AG04449 (cell line): ENCODE measurements around the gene TST.

Source experiments
- CTCF ChIA-PET: fragments of 350-600 bp; formaldehyde crosslinking; extraction: SDS; loops from one replicate; lab custom pipeline; 2021; ENCODE audit warnings: antibody characterized with exemption; lab: Yijun Ruan, JAX
- POLR2A ChIA-PET: fragments of 400-600, 350-600 bp; formaldehyde crosslinking; extraction: SDS; loops from one replicate; lab custom pipeline; 2020; ENCODE audit warnings: antibody characterized with exemption, inconsistent platforms; lab: Yijun Ruan, JAX
- DNase-seq: peaks from one replicate; pipeline ENCODE4 v3.0.0-alpha.2; 2010; ENCODE audit warnings: low read depth, low spot score
- H3K4me3 ChIP-seq: 2 replicates; pipeline ENCODE4 v1.5.1; 2011; ENCODE audit warnings: low read depth, mild to moderate bottlenecking, control low read depth, low read length
- CTCF ChIP-seq: IDR thresholded peaks from one replicate; pipeline ENCODE4 v1.5.1; 2011; ENCODE audit warnings: mild to moderate bottlenecking, moderate library complexity, low read length, control low read depth, inconsistent platforms; ENCODE audit not compliant: insufficient read depth; ENCODE audit errors: missing control alignments

The TST gene

GRCh38 chr22:36971341-36972125 lies 47.7 kb downstream of the TST start:
- no peak for TF ChIP-seq CTCF
- H3K4me3 ChIP-seq, result no peak overlapping the region
- no peak for DNase-seq
- ChIA-PET CTCF (interaction anchor here (1.1 to 2.0 kb wide), 3 partner anchors 11 to 115 kb away, joined by 4 to 14 read pairs (median 9); no protein-coding TSS in a partner anchor), POLR2A (no interaction called here)

DNA sequence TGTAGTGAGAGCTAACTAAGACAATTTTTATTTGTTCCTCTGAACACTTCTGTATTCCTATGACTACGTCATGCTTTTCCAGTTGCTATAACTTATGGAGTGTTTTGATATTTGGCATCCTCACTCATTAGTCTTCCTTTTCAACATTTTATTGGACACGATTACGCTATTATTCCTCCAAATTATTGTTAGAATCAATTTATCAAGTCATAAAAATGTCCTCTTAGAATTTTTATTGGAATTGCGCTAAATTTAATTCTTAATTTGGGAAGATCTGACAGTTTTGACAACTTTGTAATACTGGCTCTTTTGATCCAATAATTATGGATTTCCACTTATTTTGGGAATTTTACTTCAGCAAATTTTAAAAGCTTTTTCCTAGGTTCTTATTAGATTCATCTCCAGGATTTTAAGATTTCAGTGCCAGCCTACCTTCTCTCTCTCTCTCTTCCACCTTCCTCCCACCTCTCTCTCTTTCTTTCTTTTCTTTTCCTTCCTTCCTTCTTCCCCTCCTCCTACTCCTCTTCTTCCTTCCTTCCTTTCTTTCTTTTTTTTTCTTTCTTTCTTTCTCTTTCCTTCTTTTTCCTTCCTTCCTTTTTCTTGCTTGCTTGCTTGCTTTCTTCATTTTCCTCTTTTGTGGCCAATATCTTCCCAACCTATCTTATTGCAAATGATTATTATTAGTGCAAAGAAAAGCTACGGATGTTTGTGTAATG lies 50.8 kb downstream of the TST start:
- POLR2A ChIA-PET, result no interaction called here
- CTCF ChIA-PET, result interaction anchor here (1.4 to 8.0 kb wide), 3 partner anchors 9 to 112 kb away, joined by 3 to 72 read pairs (median 12); no protein-coding TSS in a partner anchor

GRCh38 chr22:36966851-36967540 lies 52.3 kb downstream of the TST start:
- no peak for DNase-seq
- POLR2A ChIA-PET, result no interaction called here
- no peak for TF ChIP-seq CTCF
- H3K4me3 ChIP-seq, result no peak overlapping the region
- CTCF ChIA-PET, result interaction anchor here (1.4 to 8.0 kb wide), 2 partner anchors 10 to 111 kb away, joined by 3 to 72 read pairs; no protein-coding TSS in a partner anchor

More for the DNA sequence above, 50.8 kb downstream of the TST start:
- no peak for TF ChIP-seq CTCF
- DNase-seq, result no peak
- H3K4me3 ChIP-seq, result no peak overlapping the region

GRCh38 chr22:36965696-36966095 lies 53.6 kb downstream of the TST start:
- POLR2A ChIA-PET, result no interaction called here

GRCh38 chr22:36964106-36964505 lies 55.1 kb downstream of the TST start:
- no peak overlapping the region for H3K4me3 ChIP-seq
- TF ChIP-seq CTCF, result no peak
- CTCF ChIA-PET, result interaction anchor here (2.6 to 8.0 kb wide), 2 partner anchors 13 to 108 kb away, joined by 6 to 72 read pairs; no protein-coding TSS in a partner anchor
- no peak for DNase-seq
- POLR2A ChIA-PET, result no interaction called here

More at GRCh38 chr22:36965696-36966095, 53.6 kb downstream of the TST start:
- no peak for DNase-seq
- CTCF ChIA-PET, result interaction anchor here (2.6 to 8.0 kb wide), 2 partner anchors 12 to 109 kb away, joined by 6 to 72 read pairs; no protein-coding TSS in a partner anchor
- no peak for TF ChIP-seq CTCF
- H3K4me3 ChIP-seq, result no peak overlapping the region
